HG03457 (cell line): ENCODE measurements around the gene LARP6.
"Not testable (repeated sequence)": the region's sequence is repeated elsewhere in the genome, so short reads cannot be mapped to it uniquely, and the experiment has no call there.

ENCODE experiments used
- ATAC-seq: cut with Tn5 transposase; IDR thresholded peaks from one replicate; pipeline ENCODE4 v1.9.1; 2021; ENCODE audit warnings: moderate number of reproducible peaks; ENCODE audit not compliant: unreplicated experiment

Gene LARP6

DNA sequence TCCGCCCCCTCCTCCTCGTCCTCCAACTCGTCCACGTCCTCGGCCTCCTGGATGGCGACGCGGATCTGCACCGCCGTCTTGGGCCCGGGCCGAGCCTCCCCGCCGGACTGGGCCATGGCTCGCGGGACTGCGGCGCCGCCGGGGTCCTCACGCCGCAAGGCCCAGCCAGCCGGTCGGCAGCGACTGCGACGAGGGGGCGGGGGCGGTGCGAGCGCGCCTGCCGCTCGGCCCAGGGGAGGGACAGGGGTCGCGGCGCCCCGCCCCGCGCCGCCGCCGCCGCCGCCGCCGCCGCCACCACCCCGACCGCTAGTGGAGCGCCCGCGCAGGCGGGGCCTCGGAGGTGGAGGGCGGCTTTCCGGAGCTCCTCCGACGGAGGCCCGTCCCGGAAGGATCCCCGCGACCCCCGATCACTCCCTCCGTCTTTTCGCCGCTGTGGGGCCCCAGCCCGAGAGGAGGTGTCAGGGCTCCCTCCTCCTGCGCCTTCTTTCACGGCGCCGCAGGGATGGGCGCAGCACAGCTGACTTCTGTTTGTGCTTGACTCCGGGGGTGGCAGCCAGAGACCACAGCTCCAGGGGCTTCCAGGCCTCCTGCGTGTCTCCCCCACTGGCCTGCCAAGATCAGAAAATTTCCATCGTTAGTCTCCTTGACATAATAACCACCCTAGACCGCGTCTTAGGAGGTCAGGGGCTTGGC lies at the start of gene LARP6:
LARP6 (minus strand) TSS at position 185 of the 693 bp plus-strand sequence; CDS start at position 116, 69 bp downstream.
- ATAC-seq: no peak

- no peak for ATAC-seq
These were observed 48.1 kb upstream of the LARP6 start for GRCh38 chr15:70902107-70902506.

DNA sequence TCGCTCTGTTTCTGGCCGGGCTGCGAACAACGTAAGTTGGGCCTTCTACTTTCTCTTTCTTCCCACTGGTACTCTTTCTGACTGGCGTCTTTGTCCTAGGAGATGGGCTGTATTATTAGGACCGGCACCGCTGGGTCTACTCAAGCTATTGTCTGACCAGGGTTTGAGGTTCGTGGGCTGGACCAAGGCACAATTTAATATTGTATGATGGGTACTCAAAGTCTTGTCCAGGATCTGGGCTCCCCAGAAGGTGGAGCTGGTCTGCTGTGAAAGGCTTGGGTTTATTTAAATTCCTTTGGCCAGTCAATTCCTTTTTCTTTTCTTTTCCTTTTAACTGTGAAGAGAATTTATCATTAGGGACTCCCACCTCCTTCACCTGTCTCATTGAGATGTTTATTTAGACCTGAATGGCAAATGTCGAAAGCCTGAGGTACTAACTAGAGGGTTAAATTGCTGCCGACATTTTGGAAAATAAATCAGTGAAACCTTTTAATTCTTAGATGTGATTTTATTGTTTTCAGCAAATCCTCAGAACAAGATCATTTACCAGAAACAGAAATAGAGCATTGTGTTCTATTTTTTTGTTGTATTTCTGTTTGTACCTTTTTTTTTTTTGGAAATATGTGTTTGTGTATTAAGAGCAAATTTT lies 39.1 kb upstream of the LARP6 start:
- ATAC-seq: no peak

- peak; percentile 84 for ATAC-seq
These were observed 38.3 kb upstream of the LARP6 start, which contains the start of the genes LRRC49 and THAP10 for GRCh38 chr15:70892002-70892911. Gene LRRC49, plus strand, starts transcription at chr15:70892826. Its CDS starts 69 bp downstream, at chr15:70892895. Gene THAP10, minus strand, starts transcription at chr15:70892433. Its CDS starts 161 bp downstream, at chr15:70892272.

GRCh38 chr15:70882361-70882760 lies 28.4 kb upstream of the LARP6 start:
- ATAC-seq: no peak

GRCh38 chr15:70880781-70881180 lies 26.8 kb upstream of the LARP6 start:
- no peak for ATAC-seq

- no peak for ATAC-seq
These were observed 25.4 kb upstream of the LARP6 start for GRCh38 chr15:70879401-70879800.

- no peak for ATAC-seq
These were observed 22.7 kb upstream of the LARP6 start for GRCh38 chr15:70876683-70877082.

GRCh38 chr15:70876011-70876410 lies 22.1 kb upstream of the LARP6 start:
- no peak for ATAC-seq

GRCh38 chr15:70875001-70875782 lies 21.2 kb upstream of the LARP6 start:
- no peak for ATAC-seq

DNA sequence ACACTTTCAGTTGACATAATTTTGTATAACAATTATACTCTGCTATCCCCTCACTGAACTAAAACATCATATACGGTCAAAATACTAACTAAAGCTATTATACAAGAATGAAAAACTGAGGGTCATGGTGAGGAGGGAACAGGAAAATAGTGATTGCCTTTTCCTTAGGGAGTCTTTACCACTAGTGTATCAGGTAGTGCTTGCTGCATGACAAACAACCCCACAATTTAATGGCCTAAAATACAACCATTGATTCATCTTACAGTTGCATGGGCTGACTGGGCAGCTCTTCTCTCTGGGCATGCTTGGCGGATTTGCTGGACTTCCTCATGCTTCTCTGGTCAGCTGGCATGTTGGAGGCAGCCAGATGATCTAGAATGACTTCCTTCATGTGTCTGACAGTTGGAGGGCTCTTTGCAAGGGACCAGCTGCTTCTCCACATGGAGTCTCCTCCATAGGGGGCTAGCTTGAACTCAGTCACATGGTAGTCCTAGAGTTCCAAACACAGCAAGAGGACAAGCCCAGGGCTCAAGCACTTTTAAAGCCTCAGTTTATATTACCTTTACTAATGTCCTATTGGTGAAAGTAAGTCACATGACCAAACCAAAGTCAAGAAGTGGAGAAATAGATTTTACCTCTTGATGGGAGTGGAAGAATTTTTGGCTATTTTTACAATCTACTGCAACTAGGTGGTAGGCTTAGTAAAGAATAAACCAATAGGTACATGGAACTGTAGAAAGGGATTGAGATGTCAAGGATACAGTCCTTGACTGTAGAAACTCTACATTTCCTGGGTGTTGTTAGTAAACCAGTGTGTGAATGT lies 19.5 kb upstream of the LARP6 start:
- ATAC-seq: no peak

- not testable (repeated sequence) for ATAC-seq
These were observed 17.5 kb upstream of the LARP6 start for GRCh38 chr15:70871490-70871889.

DNA sequence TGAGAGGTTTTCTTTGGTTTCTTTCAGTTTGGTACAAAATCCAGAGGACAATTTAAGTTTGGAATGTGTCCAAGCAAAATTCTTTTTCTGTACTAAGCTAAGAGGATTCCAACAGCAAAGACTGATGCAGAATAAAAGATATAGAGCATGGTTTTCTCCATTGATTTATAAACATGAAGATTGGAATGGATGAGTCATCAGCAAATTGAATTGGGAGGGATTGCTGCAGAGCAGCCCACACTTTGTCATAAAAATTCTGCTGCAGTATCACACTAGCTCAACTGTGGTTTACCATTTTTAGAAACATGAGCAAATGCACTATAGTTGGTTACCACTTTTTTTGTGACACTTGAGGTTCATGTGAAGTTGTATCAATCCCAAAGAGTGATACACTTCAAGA lies 16.1 kb upstream of the LARP6 start:
- no peak for ATAC-seq

DNA sequence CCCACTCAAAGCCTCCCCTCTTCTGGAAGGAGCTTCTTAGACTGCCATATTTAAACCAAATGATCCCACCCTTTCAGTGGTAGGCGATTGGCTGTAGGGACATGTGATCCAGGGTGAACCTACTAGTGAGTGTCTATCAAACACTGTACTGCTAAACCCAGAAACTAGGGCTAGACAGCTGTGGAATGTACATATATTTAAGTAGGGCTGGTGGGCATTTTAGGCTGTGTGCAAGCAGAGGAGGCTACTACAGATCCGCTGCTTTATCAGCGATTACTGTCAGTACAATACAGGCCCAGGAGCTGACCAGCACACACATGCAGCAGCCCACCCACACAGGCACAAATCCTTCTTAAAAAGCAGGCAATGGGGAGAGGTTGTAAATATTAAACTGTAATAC lies 15.4 kb upstream of the LARP6 start:
- ATAC-seq: no peak

- no peak for ATAC-seq
These were observed 14.0 kb upstream of the LARP6 start for GRCh38 chr15:70867911-70868467.

DNA sequence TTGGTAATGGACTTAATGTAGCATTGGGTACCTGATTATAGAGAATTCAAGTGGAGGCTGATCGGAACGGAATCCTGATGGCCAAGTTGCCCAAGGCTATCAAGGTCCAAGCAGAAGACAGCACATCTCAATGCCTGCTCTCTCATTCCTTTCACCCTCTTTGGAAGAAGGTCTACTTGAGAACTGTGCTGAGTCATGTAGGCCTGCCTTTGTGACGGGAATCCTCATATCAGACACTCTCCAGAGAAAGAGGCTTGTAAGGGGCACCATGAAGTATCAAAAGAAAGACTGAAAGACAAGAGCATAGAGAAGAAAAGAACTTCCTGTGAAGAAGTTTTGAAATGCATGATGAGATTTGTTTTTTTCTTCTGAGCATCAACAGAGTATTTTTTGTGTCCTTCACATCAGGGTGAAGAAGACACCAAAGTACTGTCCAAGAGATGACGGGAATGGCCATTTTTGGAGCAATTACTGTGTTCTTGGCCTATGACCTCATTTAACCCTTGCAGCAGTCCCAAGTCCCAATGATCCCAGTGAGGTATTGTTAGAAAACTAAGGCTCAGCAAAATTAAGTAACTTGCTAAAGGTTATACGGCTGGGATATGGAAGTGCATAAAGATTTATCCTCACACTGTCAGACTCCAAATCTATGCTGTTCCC lies 13.2 kb upstream of the LARP6 start:
- ATAC-seq: no peak

GRCh38 chr15:70863450-70864218 lies 9.7 kb upstream of the LARP6 start:
- no peak for ATAC-seq

DNA sequence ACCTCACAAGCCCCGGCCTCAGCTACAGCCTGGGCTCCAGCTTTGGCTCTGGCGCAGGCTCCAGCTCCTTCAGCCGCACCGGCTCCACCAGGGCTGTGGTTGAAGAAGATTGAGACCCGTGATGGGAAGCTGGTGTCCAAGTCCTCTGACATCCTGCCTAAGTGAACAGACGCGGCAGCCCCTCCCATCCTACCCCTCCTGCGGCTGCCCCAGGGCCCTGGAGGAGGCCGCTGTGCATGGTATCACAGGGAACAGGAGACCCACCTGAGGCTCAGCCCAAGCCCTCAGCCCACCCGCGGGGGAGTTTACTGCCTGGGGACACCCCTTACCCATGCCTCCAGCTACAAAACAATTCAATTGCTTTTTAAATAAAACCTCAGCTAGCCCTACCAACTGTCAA lies 6.0 kb upstream of the LARP6 start:
- ATAC-seq: no peak
